ENCODE results near the gene TWIST2.

GRCh38 chr2:238898534-238899281 lies 50.8 kb downstream of the TWIST2 start:
- no peak for TF ChIP-seq POLR2A (conservative IDR thresholded peaks at IDR 0.05)
- no peak for TF ChIP-seq CEBPB (tag; IDR thresholded peaks at IDR 0.05)
- TF ChIP-seq CTCF (IDR thresholded peaks at IDR 0.05 in 2 of 3, conservative IDR thresholded peaks at IDR 0.05 in 1 of 3; ENCODE audit: insufficient read depth in 2 of 3, low read depth in 1 of 3, low read length in 3 of 3), result no peak
- no peak for TF ChIP-seq PRMT5 (CRISPR knock-in tag; IDR thresholded peaks at IDR 0.05)
- TF ChIP-seq BHLHE40 (IDR thresholded peaks at IDR 0.05; ENCODE audit: low read length), result no peak
- TF ChIP-seq REST (IDR thresholded peaks at IDR 0.05; ENCODE audit: borderline replicate concordance), result no peak
- no peak for TF ChIP-seq REST (CRISPR knock-in tag; IDR thresholded peaks at IDR 0.05; ENCODE audit: low read depth)
- TF ChIP-seq MAX (CRISPR knock-in tag; IDR thresholded peaks at IDR 0.05), result no peak
- TF ChIP-seq L3MBTL2 (IDR thresholded peaks at IDR 0.05), result no peak

Measured in K562 (cell line).